HepG2 (cell line): ENCODE measurements around the gene SERTAD2. TPM values are rescaled to one million over a fixed set of nuclear protein-coding genes. Genes with fewer than 3 reads are reported as not detected.

ENCODE experiments used
- ARID5B ChIP-seq: IDR thresholded peaks from 2 replicates; pipeline ENCODE4 v1.4.0; 2020; ENCODE audit warnings: mild to moderate bottlenecking, missing genetic modification reagents
- ASH2L ChIP-seq: fragments of 300-600, 200-600 bp; sonication (generic); IDR thresholded peaks from 2 replicates; pipeline ENCODE4 v1.7.0; 2017; ENCODE audit warnings: low read depth, mild to moderate bottlenecking, moderate library complexity, mixed read lengths, low read length; ENCODE audit not compliant: insufficient read length
- CREB1 ChIP-seq, 2 experiments: fragments of 450-650 bp in 1 of 2; IDR thresholded peaks; 2 replicates each; pipeline ENCODE4 v1.6.1; 2016 to 2017; ENCODE audit warnings: control low read depth in 1 of 2, mild to moderate bottlenecking in 1 of 2, missing compliant biosample characterization in 1 of 2, missing genetic modification characterization in 1 of 2
- FOXA3 ChIP-seq: IDR thresholded peaks from 2 replicates; pipeline ENCODE4 v1.6.1; 2016; ENCODE audit warnings: missing genetic modification reagents, missing compliant biosample characterization
- GPN1 ChIP-seq: sonication (generic); formaldehyde crosslinking; IDR thresholded peaks from 2 replicates; pipeline ENCODE4 v1.5.1; 2020; ENCODE audit warnings: missing genetic modification reagents, borderline replicate concordance
- IKZF1 ChIP-seq: fragments of 450-650 bp; IDR thresholded peaks from 2 replicates; pipeline ENCODE4 v1.7.1; 2016
- MIER2 ChIP-seq: IDR thresholded peaks from 2 replicates; pipeline ENCODE4 v1.6.1; 2016; ENCODE audit warnings: missing biosample characterization, missing genetic modification reagents
- NCOA2 ChIP-seq: sonication (generic); formaldehyde crosslinking; IDR thresholded peaks from 2 replicates; pipeline ENCODE4 v1.8.0; 2022; ENCODE audit warnings: inconsistent platforms
- PAF1 ChIP-seq: IDR thresholded peaks from 2 replicates; pipeline ENCODE4 v1.6.1; 2016; ENCODE audit warnings: missing genetic modification reagents, missing compliant biosample characterization
- POLR2AphosphoS5 ChIP-seq: IDR thresholded peaks from 2 replicates; pipeline ENCODE4 v1.6.1; 2012; ENCODE audit warnings: low read depth, low read length
- RARA ChIP-seq: IDR thresholded peaks from 2 replicates; pipeline ENCODE4 v1.6.1; 2016; ENCODE audit warnings: missing genetic modification reagents, missing compliant biosample characterization
- RORA ChIP-seq: sonication (generic); formaldehyde crosslinking; IDR thresholded peaks from 2 replicates; pipeline ENCODE4 v1.5.0; 2020; ENCODE audit warnings: mild to moderate bottlenecking, missing genetic modification reagents, moderate library complexity
- SCMH1 ChIP-seq: sonication (generic); formaldehyde crosslinking; IDR thresholded peaks from 2 replicates; pipeline ENCODE4 v1.9.0; 2021; ENCODE audit warnings: missing genetic modification reagents, mild to moderate bottlenecking, borderline replicate concordance
- SETDB1 ChIP-seq: sonication (generic); formaldehyde crosslinking; IDR thresholded peaks from 2 replicates; pipeline ENCODE4 v1.5.1; 2020; ENCODE audit warnings: missing genetic modification reagents, mild to moderate bottlenecking, borderline replicate concordance
- SNAI1 ChIP-seq: sonication (generic); formaldehyde crosslinking; IDR thresholded peaks from 2 replicates; pipeline ENCODE4 v1.5.0; 2020; ENCODE audit warnings: mild to moderate bottlenecking, missing genetic modification reagents, borderline replicate concordance
- SP2 ChIP-seq: sonication (generic); formaldehyde crosslinking; IDR thresholded peaks from 2 replicates; pipeline ENCODE4 v1.5.1; 2020; ENCODE audit warnings: mild to moderate bottlenecking, missing genetic modification reagents
- WIZ ChIP-seq: sonication (generic); formaldehyde crosslinking; IDR thresholded peaks from 2 replicates; pipeline ENCODE4 v1.5.1; 2020; ENCODE audit warnings: mild to moderate bottlenecking, missing genetic modification reagents
- ZBTB34 ChIP-seq: sonication (generic); formaldehyde crosslinking; IDR thresholded peaks from 2 replicates; pipeline ENCODE4 v1.8.0; 2022; ENCODE audit warnings: mild to moderate bottlenecking, missing genetic modification reagents
- ZBTB7A ChIP-seq: sonication (generic); formaldehyde crosslinking; IDR thresholded peaks from 2 replicates; pipeline ENCODE4 v1.8.0; 2022; ENCODE audit warnings: mild to moderate bottlenecking, missing genetic modification reagents
- ZMYM4 ChIP-seq: sonication (generic); formaldehyde crosslinking; IDR thresholded peaks from 2 replicates; pipeline ENCODE4 v1.8.1; 2023; ENCODE audit warnings: mild to moderate bottlenecking, missing genetic modification reagents
- ZNF232 ChIP-seq: sonication (generic); formaldehyde crosslinking; IDR thresholded peaks from 2 replicates; pipeline ENCODE4 v1.4.0; 2020; ENCODE audit warnings: missing genetic modification reagents, borderline replicate concordance
- ZNF382 ChIP-seq: sonication (generic); formaldehyde crosslinking; IDR thresholded peaks from 2 replicates; pipeline ENCODE4 v1.5.0; 2020; ENCODE audit warnings: missing genetic modification reagents, mild to moderate bottlenecking, borderline replicate concordance
- ZNF546 ChIP-seq: sonication (generic); formaldehyde crosslinking; conservative IDR thresholded peaks from 2 replicates; pipeline ENCODE4 v1.8.1; 2023; ENCODE audit warnings: mild to moderate bottlenecking, missing genetic modification reagents
- polyA plus RNA-seq, 8 experiments: library from polyadenylated mRNA; depleted of rRNA in 3 of 8; stranded (reverse) in 7 of 8; unstranded in 1 of 8; fragments of >200 nt; fragmentation: Illumina TruSeq in 4 of 8; extraction: Trizol in 4 of 8; gene quantifications; 2 replicates each; pipeline versions ENCODE4 v1.2.1 to v1.2.3, GENCODE V29; 2011 to 2016; ENCODE audit warnings: low read depth in 4 of 8, missing spikeins in 1 of 8, mixed read lengths in 1 of 8; ENCODE audit not compliant: insufficient read depth in 1 of 8
- total RNA-seq, 5 experiments: library from RNA; depleted of rRNA; stranded (reverse); fragments of >200 nt; fragmentation: Illumina TruSeq; extraction: Trizol; gene quantifications; 2 replicates each; pipeline ENCODE4 v1.2.3, GENCODE V29; 2016; ENCODE audit warnings: low read depth in 1 of 5
- TF ChIP-seq, protein P1 (sequence below): sonication (generic); formaldehyde crosslinking; IDR thresholded peaks from 2 replicates; pipeline ENCODE4 v1.4.0; 2020; ENCODE audit warnings: mild to moderate bottlenecking, missing genetic modification reagents

SERTAD2 gene
- total and polyA plus RNA-seq, 2 of the 13 experiments (the other 11 are each of a cell fraction or from before 2014, with no cell fraction given) = 6.7 to 22.6 TPM

GRCh38 chr2:64688909-64689308, 35.2 kb upstream of the SERTAD2 start (continued):
- TF ChIP-seq PAF1 (CRISPR knock-in tag) (no peak), ZBTB34 (CRISPR knock-in tag) (peak; percentile 29; the same call in 1 of the 2 replicates), GPN1 (CRISPR knock-in tag) (no peak), FOXA3 (CRISPR knock-in tag) (peak; percentile 69; the same call in 1 of the 2 replicates), SP2 (CRISPR knock-in tag) (no peak), ARID5B (CRISPR knock-in tag) (peak; percentile 83), SNAI1 (CRISPR knock-in tag) (no peak), WIZ (CRISPR knock-in tag) (no peak), RORA (CRISPR knock-in tag) (peak; percentile 86), SETDB1 (CRISPR knock-in tag) (0 out of 2 replicates have a peak, but pooled peaks have one; percentile 17), ZMYM4 (CRISPR knock-in tag) (peak; percentile 88), ZBTB7A (CRISPR knock-in tag) (no peak), ZNF232 (no peak), IKZF1 (no peak), ZNF382 (CRISPR knock-in tag) (no peak), ZNF546 (CRISPR knock-in tag) (no peak), MIER2 (CRISPR knock-in tag) (0 out of 2 replicates have a peak, but pooled peaks have one; percentile 21), ASH2L (no peak), CREB1 (IDR thresholded peaks at IDR 0.05) (no peak), CREB1 (CRISPR knock-in tag; IDR thresholded peaks at IDR 0.05) (peak; percentile 39; the same call in 1 of the 2 replicates), RARA (CRISPR knock-in tag) (peak; percentile 99), SCMH1 (no peak), NCOA2 (CRISPR knock-in tag) (peak; percentile 37; the same call in 1 of the 2 replicates), POLR2AphosphoS5 (no peak)
- TF ChIP-seq, protein P1, sequence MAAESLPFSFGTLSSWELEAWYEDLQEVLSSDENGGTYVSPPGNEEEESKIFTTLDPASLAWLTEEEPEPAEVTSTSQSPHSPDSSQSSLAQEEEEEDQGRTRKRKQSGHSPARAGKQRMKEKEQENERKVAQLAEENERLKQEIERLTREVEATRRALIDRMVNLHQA (CRISPR knock-in tag) = no peak
